Measurements from ENCODE around the gene KIF1B. TPM values are rescaled to one million over a fixed set of nuclear protein-coding genes. Genes with fewer than 3 reads are reported as not detected.

Gene KIF1B
- total RNA-seq, 1 experiment from 2014 or later: 70.1 TPM

DNA sequence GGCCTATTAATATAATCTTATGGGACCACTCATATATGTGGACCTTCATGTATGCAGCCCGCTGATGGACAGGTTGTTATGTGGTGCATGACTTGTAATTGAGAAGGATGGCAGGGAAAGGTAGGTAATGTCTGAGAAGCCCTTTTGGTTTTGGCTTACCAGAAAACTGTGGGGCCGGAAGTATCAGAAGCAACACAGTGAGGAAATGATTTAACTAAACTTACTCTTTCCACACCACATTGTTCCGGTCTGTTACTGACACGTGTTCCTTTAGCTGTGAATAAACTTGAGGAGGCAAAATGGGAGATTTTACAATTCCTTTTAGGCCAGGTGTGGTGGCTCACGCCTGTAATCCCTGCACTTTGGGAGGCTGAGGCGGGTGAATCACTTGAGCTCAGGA, 32.4 kb downstream of the KIF1B start:
- TF ChIP-seq NR3C1 (CRISPR knock-in tag; conservative IDR thresholded peaks at IDR 0.05; ENCODE audit: low read depth): no peak
- no peak for TF ChIP-seq USF2 (CRISPR knock-in tag; IDR thresholded peaks at IDR 0.05)
- TF ChIP-seq FOXP1 (CRISPR knock-in tag; IDR thresholded peaks at IDR 0.05; ENCODE audit: borderline replicate concordance): no peak
- TF ChIP-seq, protein P1, sequence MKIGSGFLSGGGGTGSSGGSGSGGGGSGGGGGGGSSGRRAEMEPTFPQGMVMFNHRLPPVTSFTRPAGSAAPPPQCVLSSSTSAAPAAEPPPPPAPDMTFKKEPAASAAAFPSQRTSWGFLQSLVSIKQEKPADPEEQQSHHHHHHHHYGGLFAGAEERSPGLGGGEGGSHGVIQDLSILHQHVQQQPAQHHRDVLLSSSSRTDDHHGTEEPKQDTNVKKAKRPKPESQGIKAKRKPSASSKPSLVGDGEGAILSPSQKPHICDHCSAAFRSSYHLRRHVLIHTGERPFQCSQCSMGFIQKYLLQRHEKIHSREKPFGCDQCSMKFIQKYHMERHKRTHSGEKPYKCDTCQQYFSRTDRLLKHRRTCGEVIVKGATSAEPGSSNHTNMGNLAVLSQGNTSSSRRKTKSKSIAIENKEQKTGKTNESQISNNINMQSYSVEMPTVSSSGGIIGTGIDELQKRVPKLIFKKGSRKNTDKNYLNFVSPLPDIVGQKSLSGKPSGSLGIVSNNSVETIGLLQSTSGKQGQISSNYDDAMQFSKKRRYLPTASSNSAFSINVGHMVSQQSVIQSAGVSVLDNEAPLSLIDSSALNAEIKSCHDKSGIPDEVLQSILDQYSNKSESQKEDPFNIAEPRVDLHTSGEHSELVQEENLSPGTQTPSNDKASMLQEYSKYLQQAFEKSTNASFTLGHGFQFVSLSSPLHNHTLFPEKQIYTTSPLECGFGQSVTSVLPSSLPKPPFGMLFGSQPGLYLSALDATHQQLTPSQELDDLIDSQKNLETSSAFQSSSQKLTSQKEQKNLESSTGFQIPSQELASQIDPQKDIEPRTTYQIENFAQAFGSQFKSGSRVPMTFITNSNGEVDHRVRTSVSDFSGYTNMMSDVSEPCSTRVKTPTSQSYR (CRISPR knock-in tag; IDR thresholded peaks at IDR 0.05): no peak
- TF ChIP-seq HMGA2 (CRISPR knock-in tag; IDR thresholded peaks at IDR 0.05): no peak
- no peak for TF ChIP-seq ZBTB21 (CRISPR knock-in tag; IDR thresholded peaks at IDR 0.05; ENCODE audit: borderline replicate concordance)
- Mint-ChIP-seq H3K36me3 (peaks cover 8% of the 10 kb centered on the region), H3K4me1 (no peaks in the 10 kb centered on the region), H3K27me3 (ENCODE audit: low read depth) (no peaks in the 10 kb centered on the region), H3K27ac (peak overlapping the region; percentile 15; the same call in 1 of the 2 replicates), H3K9me3 (peaks cover 4% of the 10 kb centered on the region; the same call in 1 of the 2 replicates), H3K4me3 (no peak overlapping the region)
- CTCF ChIA-PET: no interaction called here
- POLR2A ChIA-PET: no interaction called here
- no peak for DNase-seq (ENCODE audit: low spot score)
- no peak for ATAC-seq

GRCh38 chr1:10245674-10246073, 35.3 kb downstream of the KIF1B start:
- H3K9me3 Mint-ChIP-seq: peaks cover 12% of the 10 kb centered on the region
- peaks cover 18% of the 10 kb centered on the region for H3K36me3 Mint-ChIP-seq
- no peaks in the 10 kb centered on the region for H3K4me1 Mint-ChIP-seq
- no peaks in the 10 kb centered on the region for H3K27me3 Mint-ChIP-seq (ENCODE audit: low read depth)
- no peak for ATAC-seq
- CTCF ChIA-PET: no interaction called here
- TF ChIP-seq SMAD3 (CRISPR knock-in tag; IDR thresholded peaks at IDR 0.05; ENCODE audit: borderline replicate concordance) (no peak), IRF1 (CRISPR knock-in tag; IDR thresholded peaks at IDR 0.05) (no peak), ERG (CRISPR knock-in tag; IDR thresholded peaks at IDR 0.05) (no peak), NFYB (CRISPR knock-in tag; conservative IDR thresholded peaks at IDR 0.05; ENCODE audit: low read depth) (no peak), ZNF263 (CRISPR knock-in tag; IDR thresholded peaks at IDR 0.05; ENCODE audit: low read depth) (no peak), NFATC4 (CRISPR knock-in tag; IDR thresholded peaks at IDR 0.05) (no peak), PREB (CRISPR knock-in tag; IDR thresholded peaks at IDR 0.05; ENCODE audit: borderline replicate concordance) (no peak), ARID4B (CRISPR knock-in tag; IDR thresholded peaks at IDR 0.05; ENCODE audit: borderline replicate concordance) (no peak)
- POLR2A ChIA-PET: no interaction called here
- H3K27ac Mint-ChIP-seq: no peak overlapping the region
- no peak overlapping the region for H3K4me3 Mint-ChIP-seq
- DNase-seq (ENCODE audit: low spot score): no peak
